HTR-8/SVneo (cell line): ENCODE results near the gene CREB1.
"Not testable (repeated sequence)": the region's sequence is repeated elsewhere in the genome, so short reads cannot be mapped to it uniquely, and the experiment has no call there.

Source experiments
- DNase-seq: peaks from one replicate; pipeline ENCODE4 v3.0.0; 2011; ENCODE audit warnings: low spot score, mixed read lengths; ENCODE audit not compliant: insufficient read length
- FAIRE-seq: peaks from 2 replicates; lab custom pipeline; 2011; peaks lifted over from hg19 to GRCh38; lab: Jason Lieb, UNC

The CREB1 gene

GRCh38 chr2:207529330-207530159 is at the start of gene CREB1:
TSS of gene CREB1 (plus strand) at chr2:207529962. CDS start at chr2:207555636, 25,674 bp downstream.
- FAIRE-seq (peak; percentile 69), DNase-seq (peak; percentile 90)

DNA sequence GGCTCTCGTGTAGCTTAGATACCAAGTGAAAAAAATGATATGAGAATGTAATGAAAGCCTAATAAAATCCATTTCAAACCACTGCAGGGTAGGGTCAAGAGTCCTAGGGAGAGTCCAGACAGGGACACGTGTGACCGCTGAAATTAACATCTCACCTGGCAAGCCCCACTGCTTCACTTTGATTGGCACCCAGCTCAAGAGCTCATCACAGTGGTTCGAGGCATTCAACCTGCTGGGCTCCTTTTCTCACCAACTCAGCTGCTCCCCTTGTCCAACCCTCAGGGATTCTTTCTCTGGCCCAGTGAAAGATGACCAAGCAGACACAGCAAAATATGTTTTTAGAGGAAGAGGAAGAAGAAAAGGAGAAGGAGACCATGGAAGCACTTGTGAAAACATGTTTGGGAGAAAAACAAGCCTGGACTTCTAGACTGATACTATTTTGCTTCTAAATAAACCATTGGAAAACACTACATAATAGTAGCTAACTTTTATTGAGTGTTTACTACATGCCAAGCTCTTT is 49.2 kb upstream of the CREB1 start:
- FAIRE-seq (no peak), DNase-seq (no peak)

DNA sequence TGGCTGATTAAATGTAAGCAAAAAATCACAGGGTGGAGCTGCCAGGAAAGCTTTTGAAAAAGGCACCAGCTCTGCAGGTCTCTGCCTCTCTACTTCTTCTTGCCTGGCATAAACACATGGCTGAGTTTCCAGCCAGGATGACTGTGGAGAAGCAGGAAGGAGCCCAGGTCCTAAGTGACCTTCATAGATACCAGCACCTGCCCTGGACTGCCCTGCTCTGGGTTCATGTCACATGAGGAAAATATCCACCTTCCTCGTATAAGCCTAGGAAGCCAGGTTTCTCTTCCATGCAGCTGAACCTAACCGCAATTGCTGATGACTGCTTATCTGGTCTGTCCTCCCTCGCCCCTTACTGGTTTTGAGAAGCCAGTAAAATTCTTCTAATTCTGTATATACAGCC is 47.8 kb upstream of the CREB1 start:
- no peak for DNase-seq
- FAIRE-seq: no peak

GRCh38 chr2:207482630-207483029 is 47.1 kb upstream of the CREB1 start:
- no peak for DNase-seq
- no peak for FAIRE-seq

GRCh38 chr2:207483066-207483465 is 46.7 kb upstream of the CREB1 start:
- no peak for FAIRE-seq
- no peak for DNase-seq

DNA sequence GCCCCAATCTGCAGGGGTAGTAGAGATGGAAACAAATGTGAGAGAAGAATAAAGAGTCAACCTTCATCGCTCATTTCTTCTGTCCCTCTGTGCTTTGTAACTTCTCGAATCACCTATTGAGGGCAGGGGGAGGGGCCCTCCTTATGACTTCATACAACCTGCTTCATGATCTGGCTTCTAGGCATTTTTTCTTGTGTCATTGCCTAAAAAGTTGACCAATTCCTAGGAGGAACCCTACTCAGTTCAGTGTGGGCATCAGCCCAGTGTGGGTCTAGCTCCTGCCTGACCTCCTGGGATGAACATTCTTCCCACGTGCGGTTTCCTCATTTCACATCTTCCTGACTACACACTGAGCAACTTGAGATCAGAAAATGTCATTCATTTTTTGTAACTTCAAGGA is 46.3 kb upstream of the CREB1 start:
- FAIRE-seq (no peak), DNase-seq (no peak)

- no peak for DNase-seq
- no peak for FAIRE-seq
Measured at GRCh38 chr2:207484444-207485391, 45.0 kb upstream of the CREB1 start.

DNA sequence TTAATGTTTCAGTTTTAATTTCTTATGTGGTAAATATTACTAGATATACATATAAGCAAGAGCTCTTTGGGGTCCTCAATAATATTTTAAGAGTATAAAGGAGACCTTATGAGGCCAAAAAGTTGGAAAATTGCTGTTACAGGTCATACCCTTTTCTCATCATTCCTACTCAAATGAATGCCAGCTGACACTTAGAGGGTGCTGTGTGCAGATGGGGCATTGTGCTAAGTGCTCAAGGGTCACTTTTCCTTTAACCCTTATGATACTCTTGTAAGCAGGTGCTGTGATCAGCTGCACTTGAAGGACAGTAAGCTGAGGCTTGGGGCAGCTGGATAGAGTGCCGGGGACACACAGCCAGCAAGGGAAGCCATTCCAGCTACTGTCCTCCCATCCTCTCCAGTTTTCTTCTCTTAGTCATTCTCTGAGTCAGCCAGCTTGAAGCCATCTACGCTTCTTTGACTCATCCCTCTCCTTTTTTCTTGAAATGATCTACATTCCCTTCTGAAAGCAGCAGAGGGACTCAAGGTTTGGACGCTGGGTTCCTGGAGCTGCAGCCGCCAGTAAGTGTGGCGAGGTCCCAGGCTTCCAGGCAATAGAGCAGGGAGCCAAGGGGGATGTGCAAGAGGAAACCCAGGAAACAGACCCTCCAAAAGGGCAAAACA is 42.0 kb upstream of the CREB1 start:
- FAIRE-seq: peak; percentile 94
- peak; percentile 86 for DNase-seq

DNA sequence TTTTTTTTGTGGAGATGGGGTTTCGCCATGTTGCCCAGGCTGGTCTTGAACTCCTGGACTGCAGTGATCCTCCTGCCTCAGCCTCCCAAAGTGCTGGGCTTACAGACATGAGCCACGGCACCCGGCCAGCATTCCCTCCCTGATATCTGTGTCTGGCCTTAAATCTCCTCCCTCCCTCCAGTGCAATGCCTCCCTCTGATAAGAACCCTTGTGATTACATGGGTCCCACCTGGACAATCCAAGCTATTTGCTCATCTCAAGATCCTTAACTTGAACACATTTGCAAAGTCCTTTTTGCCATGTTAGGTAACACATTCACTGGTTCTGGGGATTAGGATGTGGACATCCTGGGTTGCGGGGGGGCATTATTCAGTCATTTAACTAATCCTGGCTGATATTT is 40.5 kb upstream of the CREB1 start:
- no peak for DNase-seq
- FAIRE-seq: no peak

- FAIRE-seq: no peak
Measured at GRCh38 chr2:207490441-207490840, 39.3 kb upstream of the CREB1 start.

GRCh38 chr2:207491086-207491485 is 38.7 kb upstream of the CREB1 start:
- FAIRE-seq: no peak
- no peak for DNase-seq

More at GRCh38 chr2:207490441-207490840, 39.3 kb upstream of the CREB1 start:
- DNase-seq: no peak

DNA sequence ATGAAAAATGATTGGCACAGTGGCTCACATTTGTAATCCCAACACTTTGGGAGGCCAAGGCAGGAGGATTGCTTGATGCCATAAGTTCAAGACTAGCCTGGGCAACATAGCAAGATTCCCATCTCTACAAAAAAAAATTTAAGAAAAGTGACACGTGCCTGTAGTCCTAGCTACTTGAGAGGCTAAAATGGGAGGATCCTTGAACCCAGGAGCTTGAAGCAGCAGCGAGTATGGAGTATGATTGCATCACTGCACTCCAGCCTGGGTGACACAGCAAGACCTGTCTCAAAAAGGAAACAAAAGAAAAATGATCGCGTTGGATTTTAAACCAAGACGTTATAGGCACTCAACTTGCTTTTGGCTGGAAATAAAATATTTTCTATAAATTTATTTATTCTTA is 37.8 kb upstream of the CREB1 start:
- no peak for FAIRE-seq

DNA sequence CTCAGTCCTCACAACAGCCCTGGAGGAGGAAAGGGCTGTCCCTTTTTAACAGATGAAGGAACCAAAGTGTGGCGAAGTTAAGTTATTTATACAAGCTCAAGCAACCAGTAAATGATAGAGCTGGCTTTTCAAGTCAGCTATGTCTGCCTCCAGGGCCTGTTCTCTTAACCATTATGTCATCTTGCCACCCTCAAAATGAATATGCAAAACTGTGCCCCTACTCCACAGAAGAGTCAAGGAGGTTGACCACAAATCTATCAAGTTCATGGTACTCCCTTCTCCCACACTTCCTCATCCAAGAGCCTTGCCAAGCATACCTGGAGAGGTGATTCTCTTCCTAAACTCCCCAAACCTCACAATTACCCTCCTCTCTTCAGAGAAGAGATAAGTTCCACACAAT is 37.3 kb upstream of the CREB1 start:
- FAIRE-seq (no peak), DNase-seq (no peak)

More for the DNA sequence above, 37.8 kb upstream of the CREB1 start:
- DNase-seq: no peak

- FAIRE-seq (no peak), DNase-seq (no peak)
Measured at GRCh38 chr2:207494137-207494536, 35.6 kb upstream of the CREB1 start.

GRCh38 chr2:207496936-207497335 is 32.8 kb upstream of the CREB1 start:
- FAIRE-seq, DNase-seq: not testable (repeated sequence)

DNA sequence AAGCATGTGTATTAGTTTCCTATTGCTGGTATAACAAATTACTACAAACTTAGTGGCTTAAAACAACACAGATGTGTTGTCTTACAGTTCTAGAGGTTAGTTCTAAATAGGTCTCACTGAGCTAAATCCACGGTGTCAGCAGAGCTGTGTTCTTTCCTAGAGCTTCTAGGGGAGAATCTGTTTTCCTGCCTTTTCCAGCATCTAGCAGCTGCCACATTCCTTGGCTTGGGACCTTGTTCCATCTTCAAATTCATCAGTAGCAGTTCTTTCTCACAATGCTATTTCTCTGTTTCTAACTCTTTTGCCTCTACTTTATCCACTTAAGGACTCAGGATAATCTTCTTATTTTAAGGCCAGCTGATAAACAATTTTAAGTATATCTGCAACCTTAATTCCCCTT is 32.2 kb upstream of the CREB1 start:
- DNase-seq (no peak), FAIRE-seq (no peak)

DNA sequence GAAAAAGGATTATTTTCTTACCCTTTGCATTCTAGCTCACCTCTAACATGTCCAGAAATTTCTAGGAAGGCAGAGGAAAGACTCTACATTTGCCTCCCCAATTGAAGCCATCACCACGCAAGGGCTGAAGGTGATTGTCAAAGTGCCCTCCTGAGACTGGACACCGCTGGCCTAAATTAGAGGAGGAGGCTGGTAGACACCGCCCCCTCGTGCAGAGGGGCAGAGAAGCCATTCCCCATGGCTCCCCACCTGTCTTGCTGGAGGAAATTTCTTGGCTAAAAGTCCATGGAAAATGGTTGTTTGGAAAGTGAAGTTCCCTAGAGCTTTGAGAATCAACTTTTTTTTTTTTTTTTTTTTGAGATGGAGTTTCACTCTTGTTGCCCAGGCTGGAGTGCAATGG is 31.3 kb upstream of the CREB1 start:
- no peak for FAIRE-seq
- no peak for DNase-seq

GRCh38 chr2:207499114-207499513 is 30.6 kb upstream of the CREB1 start:
- FAIRE-seq (no peak), DNase-seq (no peak)

DNA sequence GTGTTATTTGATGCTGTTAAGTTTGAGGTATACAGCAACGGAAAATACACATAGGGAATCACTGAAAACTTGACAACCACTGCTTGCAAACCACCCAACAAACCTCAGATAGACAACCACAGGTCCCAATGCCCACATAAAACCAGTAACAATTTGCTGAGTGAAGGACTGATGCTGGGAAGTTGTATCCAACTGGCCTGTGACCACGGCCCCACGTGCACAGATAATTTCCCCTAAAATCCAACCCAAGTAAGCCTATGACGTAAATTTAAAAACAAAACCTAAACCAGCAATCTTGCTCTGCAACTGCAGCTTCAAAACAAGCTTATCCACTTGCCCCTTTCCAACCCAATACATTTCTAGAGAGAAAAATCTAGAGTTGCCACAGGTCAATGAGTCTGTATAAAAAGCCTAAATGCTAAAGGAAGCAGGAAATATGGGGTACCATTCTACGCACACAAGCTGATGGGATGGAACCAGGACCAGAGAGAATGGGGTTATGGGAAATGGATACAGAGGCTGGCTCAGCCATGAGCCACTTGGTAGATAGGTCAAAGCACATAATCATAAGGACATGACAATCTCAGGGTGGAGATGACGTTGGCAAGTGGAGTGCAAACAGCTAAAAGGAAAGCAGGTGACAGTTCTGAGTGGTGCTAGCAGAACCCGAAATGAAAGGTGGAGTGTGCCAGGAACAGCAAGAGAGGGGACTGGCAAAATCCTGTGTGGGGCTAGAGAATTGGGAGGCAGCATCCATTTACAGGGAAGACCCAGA is 27.8 kb upstream of the CREB1 start:
- FAIRE-seq (no peak), DNase-seq (no peak)
